ENCODE results near the gene TIAM1. TPM values are rescaled to one million over a fixed set of nuclear protein-coding genes. Genes with fewer than 3 reads are reported as not detected.
"Not testable (repeated sequence)": the region's sequence is repeated elsewhere in the genome, so short reads cannot be mapped to it uniquely, and the experiment has no call there.

The TIAM1 gene
- polyA plus RNA-seq, 5 donors = 45.8 to 54.2 (median 48.8) TPM

DNA sequence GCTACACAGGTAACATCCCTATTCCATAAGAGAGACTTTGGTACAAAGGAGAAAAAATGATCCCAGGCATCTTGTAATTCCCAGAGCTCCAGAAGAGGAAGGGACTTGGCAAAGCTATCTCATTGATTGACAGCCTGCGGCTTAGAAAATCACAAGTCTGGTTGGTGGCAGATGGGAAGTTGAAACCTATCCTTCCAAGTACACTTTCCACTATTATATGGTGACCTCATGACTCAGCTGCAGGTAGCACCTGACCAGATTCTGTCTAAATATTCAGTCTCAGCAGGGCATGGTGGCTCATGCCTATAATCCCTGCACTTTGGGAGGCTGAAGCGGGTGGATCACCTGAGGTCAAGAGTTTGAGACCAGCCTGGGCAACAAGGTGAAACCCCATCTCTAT, 89.9 kb downstream of the TIAM1 start:
- no peak for DNase-seq

DNA sequence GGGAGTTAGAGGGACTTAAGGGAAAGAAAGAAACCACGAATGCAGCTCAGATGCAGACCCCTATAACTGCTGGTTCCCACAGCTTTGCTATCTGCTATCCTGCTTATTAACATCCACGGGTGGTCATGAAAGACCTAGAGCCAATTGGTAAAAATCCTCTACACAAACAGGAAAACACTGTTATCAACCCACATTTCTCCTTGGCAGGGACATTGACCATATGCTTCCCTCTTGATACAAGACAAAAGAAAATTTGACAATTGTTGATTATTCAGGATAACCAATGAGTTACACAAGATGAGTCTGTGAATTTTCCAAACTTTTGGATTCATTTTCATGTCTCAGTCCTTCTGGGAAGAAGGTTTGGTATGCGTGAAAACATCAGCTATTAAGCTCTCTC, 90.4 kb downstream of the TIAM1 start:
- no peak for DNase-seq

DNA sequence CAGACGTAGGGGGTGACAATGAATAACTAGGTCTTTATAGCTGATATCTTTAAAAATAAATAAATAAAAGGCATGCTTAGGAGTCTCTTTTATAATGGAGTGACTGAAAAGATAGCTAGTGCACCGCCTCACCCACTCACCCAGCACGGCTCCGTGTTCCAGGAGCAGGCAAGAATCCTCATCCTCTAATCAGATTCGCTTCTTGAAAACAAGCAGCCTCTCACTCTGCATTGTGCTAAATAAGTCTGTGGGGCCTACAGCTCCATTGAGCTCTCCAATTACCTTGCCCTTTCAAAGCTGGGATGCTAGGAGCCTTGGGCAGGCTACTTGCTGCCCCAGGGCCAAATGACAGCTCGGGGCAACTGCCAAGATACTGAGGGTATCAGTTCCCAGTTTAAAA, 91.5 kb downstream of the TIAM1 start:
- DNase-seq = no peak

DNA sequence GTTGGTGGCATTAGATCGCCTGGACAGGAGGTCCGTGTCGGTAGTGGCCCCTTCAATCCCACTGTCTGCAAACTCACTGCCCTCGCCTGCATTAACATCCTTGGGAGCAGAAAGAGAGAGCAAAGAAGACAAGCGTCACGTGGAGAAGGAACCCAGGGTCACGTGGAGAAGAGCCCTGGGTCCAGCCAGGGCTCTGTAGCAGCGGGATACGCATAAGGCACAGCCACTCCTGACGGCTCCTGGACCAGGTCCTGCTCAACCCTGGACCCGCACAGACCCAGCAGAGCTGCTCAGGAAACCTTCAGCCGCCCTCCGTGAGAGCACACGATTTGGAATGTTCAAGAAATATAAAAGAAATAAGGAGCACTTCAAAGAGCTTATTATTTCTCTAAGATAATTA, 92.0 kb downstream of the TIAM1 start:
- DNase-seq = no peak

DNA sequence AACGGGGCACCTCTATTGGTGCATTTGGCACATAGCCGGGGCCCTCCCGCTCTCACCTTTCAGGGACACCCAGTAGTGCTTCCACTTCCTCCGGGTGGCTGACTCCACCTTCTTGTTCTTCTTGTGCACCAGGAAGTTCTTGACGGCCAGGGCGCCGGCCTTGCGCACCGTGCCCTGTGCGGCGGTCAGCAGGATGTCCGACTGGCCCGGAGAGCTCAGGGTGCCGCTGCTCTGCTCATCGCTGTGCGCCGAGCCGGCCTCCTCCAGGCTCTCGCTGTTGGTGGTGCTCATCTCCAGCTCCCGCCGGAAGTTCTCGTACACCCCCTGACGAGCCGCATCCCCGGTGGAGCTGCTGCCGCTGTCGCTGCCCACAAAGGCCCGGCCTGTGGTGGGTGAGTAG, 92.4 kb downstream of the TIAM1 start:
- no peak for DNase-seq

DNA sequence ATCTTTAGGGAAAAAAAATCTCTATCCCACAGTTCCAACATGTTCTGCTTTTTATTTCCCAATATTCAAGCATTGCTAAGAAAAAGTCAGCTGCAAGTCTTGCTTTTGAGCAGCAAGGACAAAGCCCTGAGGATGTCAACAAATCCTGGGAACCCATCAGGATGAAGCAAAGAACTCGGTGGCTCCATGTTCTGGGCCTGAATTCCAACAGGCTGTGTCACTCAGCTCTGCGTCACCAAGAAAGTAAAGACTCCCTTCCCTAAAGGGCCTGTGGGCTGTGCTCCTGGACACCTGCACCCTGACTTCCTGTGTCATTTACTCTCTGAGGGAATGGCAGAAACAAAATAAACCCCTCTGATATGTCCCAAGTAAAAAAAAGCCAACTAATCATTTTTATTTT, 95.5 kb downstream of the TIAM1 start:
- no peak for DNase-seq

DNA sequence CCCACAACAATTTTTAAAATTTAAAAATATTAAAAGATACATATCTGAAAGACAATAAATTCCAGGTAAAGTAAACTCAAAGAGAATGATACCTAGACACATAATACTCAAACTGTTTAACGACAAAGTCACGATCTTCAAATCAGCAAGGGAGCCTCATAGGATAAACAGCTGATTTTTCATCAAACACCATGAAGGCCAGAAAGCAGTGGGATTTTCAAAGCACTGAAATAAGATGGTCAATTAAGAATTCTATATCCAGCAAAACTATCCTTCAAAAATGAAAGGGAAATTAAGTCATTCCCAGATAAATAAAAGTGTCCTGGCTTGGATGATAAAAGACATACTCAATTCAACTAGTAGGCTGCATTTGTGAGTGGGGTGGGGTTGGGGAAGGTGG, 100.5 kb downstream of the TIAM1 start:
- DNase-seq = no peak

DNA sequence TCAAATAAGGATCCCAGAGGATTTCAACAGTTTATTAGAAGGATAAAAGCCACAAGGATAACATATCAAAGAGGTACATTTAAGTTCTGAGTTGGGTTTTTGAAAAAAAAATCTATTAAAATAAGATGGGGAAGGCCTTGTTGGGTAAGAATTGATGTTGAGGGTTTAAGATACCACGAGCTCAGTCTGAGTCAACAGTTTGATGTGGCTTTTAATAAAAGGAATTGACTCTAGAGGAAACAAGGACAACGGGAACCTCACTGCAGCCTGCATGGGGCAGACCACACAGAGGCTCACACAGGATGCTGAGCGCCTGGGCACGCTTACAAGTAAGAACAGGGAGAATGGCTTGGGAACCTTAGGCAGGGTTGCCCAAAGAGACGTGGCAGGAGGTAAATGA, 107.5 kb downstream of the TIAM1 start:
- DNase-seq = no peak

DNA sequence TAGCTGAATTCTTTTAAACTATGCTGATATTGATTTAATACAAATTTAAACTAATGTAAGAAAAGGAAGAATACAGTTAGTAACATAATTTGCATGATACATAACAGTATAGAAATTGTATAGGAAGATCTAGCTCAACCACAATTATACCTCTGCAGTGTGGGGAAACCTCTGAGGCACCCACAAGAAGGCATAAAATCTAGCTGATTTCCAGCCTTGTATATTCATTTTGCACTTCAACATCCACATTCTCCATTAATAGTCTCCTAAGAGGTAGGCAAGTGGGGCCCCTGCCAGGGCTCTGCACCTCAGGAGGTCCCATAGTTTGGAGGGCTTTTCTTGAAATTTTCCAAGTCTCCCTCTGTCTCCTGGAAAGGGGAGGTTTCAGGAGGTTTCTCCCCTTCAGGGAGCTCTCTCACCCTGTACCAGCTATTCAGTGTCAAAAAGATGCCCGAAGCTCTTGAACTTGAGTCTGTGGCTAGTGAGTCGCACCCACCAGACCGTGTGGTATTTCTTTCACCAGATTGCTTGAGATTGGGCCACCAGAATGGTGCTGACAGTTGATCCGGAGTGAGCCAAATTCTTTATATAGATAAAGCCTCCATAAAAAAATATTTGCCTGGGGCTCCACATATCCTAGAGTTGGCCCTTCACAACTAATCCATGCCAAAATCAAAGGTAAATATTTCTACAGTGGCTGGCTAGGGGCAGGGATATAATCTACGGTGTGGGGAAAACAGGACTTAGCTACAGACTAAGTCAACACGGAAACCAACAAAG, 108.2 kb downstream of the TIAM1 start:
- DNase-seq = no peak

DNA sequence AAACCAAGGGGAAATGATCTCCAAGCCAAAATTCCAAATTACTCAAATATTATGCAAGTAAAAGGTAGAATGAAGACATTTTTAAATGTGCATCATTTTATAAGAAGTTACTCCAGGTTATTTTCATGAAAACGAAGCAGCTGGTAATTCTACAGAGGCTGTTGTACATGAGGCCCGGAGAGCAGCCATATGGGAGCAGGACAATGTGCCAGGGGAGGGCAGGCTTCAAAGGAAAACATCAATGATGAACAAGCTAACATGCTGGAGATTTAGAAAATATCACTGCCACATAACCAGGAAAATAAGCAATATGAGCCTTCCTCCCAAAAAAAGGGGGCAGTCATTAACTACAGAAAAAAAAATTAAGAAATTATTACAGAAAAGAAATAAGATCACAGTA, 109.1 kb downstream of the TIAM1 start:
- DNase-seq = no peak

DNA sequence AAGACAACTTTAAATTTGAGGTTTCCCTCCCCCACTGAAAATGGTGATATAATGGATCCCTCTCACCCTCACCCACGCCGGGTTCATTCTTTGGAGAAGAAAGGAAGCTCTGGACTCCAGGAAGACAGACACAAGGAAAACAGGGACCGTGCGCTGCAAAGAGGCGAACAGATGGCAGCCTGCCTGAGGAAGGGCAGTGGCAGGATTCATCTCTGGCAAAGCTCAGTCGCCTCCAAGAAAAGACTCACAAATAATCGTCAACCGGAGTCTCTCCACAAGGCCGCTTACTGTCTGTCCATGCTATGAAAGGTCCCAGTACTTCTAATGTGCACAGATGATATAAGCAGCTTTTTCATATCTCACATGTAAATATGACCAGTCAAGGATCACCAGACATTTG, 110.3 kb downstream of the TIAM1 start:
- no peak for DNase-seq

DNA sequence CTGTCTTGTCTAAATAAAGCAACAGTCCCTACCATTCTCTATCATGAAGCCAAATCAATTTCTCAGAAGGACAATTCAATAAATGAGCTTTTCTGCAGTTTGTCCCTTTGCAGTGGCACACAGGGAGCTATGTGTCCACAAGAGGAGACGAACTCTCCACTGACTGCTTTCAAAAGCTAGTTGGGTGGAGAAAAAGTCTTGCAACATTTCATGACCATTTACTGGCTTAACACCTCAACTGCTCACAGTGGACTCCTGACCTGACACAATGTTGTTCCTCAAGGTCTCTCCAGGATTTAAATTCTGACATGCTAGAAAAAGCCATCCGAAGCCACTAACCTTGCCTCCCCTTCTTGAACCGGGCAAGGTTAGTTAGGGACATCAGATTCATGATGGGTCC, 111.7 kb downstream of the TIAM1 start:
- DNase-seq = no peak

DNA sequence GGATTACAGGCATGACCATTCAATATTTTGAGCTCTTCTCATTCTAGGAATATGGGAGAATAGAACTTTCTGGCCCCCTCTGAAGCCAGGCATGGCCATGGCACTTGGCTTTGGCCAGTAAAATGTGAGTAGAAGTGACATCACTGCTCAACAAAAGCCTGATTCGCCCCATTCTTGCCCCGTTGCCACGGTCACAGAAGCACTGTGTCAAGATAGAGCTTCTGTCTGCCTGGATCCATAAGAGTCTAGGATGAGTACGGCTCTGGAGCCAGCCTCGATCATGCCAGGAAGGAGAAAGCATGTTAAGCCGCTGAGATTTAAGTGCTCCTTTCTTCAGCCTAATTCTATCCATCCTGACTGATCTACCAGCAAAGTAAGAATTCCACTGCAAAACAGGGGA, 113.1 kb downstream of the TIAM1 start:
- DNase-seq = no peak

DNA sequence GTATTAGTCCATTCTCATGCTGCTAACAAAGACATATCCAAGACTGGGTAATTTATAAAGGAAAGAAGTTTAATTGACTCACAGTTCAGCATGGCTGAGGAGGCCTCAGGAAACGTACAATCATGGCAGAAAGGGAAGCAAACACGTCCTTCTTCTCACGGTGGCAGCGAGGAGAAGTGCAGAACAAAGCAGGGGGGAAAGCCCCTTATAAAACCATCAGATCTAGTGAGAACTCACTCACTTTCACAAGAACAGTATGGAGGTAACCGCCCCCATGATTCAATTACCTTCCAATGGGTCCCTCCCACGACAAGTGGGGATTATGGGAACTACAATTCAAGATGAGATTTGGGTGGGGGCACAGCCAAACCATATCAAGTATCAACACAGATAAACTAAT, 115.3 kb downstream of the TIAM1 start:
- not testable (repeated sequence) for DNase-seq

DNA sequence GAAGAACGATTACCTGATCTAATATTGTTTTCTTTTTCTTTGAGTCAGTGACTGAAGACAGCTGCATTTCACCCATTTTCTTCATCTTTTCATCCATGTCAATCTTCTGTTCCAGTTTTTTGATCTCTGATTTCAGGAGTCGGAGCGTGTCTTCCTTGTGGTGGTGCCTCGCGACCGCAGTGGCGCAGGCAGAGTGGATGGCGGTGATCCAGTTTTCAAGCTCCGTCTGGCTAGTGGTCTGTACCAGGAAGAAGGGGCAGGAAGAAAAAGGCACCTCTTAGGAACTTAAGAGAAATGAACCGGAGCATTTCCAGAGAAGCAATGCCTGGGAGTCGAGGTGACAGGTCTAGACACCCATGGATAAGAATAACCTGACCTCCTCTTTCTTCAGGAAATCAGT, 118.3 kb downstream of the TIAM1 start:
- no peak for DNase-seq

DNA sequence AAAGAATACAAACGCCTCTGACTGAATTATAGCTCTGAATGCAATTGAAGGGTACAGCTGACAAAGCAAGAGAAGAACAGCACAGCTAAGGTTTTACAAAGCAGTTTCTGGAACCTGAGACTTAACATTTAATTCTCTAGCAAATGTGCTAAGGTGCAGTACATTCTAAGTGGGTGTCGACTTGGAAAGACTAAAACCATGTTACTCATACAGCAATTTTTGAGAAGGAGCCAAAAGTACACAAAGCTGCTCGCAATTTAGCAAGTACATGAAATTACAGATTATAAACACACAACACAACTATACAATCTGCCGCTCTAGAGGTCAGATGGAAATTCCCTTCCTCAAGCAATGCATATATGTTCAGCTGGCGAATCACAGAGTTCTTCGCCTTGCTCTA, 121.9 kb downstream of the TIAM1 start:
- no peak for DNase-seq

DNA sequence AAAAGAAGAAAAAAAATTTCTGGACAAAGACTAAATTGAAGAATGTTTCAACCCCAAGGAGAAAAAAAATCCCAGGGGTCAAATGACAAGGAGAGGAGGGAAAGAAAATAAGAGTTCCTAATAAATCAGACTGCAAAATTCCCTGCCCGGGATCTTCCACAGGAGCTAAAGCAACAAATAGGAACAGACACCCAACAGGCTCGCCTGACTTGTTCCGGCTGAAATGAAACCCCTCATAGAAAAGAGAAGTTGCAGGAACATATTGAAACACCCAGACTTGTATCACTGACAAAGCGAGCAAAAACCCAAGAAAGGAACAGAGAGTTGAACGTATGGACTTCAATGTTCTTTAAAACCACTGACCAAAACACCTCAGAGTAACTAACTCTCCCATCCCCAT, 123.0 kb downstream of the TIAM1 start:
- DNase-seq = no peak

DNA sequence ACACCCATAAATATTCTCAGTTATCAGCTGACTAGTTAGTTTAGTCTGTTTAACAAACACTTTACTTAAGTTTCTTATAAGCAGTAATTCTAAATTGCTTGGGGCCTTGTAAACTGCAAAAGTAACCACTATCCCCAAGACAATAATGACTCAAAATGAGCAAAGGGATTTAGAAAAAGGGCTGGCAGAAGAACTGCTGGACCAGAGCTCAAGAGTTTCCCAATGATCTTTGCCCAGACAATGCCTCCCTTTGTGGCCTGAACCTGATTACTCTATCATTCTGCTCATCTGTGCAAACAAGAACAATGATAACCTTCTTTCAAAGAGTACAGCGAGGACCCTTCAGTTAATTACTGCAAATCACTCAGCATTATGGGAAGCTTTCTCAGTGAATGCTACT, 123.5 kb downstream of the TIAM1 start:
- no peak for DNase-seq

DNA sequence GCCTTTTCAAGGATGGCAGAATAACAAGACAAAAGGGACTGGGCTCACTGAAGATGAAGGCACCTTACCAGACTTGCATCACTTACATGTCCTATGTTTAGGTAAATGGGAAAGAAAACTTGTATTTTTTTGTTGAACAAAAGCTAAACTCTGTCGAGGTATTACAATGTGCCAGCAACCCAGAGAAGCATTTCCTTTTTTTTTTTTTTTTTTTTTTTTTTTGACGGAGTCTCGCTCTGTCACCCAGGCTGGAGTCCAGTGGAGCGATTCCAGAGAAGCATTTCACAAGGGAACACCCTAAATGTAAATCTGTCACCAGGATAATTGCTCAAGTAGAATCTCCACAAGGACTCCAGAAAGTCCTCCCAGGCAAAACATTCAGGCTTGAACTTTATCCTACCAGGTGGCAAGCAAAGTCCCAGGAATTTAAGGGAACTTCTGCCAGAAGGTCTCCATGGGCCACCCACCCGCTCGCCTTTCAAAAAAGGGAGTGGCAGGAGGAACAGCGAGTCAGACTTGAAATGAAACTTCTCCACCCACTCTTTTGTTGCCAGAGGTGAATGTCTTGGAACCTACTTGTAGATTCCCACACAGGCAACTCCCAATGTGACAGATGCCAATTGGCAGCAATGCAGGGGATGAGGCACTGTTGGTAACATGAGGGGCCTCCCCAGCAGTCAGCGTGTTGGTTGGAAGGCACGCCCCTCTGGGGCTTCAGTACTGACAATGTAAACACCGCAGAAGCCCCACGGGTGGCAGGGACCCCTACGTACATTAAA, 125.0 kb downstream of the TIAM1 start:
- DNase-seq = no peak

DNA sequence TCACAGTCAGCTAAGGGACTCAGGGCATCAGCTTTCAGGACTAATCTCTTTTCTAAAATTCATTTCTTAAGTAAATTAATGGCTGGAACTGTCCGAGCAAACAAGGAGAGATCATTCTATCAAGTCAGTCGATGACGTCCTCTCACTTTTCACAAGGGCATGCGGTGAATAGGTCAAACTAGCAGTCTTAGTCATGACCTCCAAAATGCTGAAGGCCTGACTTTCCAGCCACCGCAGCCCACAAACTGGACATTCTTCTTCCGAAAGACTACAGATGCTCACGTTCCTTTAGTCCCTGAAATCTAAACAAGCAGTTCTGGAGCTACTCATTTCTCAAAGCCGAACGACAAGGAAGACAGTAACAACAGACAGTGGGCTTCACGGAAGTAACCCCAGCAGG, 127.9 kb downstream of the TIAM1 start:
- DNase-seq = no peak

DNA sequence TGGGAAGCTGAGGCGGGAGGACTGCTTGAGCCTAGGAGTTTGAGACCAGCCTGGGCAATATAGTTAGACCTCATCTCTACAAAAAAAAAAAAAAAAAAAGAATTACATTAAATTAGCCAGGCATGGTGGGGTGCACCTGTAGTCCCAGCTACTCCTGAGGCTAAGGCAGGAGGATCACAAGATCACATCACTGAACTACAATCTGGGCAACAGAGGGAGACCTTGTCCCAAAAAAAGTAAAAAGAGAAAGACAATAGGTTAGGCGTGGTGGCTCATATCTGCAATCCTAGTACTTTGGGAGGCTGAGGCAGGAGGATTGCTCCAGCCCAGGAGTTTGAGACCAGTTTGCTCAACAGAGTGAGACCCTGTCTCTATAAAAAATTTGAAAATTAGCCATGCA, 130.3 kb downstream of the TIAM1 start:
- DNase-seq = no peak

DNA sequence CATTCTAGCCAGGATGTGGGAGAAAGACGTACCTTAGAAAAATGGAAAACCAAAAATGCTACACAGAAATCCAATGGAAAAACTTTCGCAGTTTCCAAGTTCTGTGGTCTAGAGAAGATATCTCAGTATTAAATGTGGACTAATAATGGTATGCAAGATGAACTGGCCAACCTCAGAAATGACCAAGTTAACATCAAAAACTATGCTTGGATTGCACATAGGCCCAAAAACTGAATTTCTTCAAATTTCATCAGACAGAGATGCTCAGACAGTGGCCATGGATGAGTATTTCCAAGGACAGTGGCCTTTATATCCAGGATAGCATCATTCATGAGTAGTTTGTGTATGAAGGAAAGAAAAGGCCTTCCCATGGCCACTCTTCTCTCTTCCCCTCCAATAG, 132.2 kb downstream of the TIAM1 start:
- no peak for DNase-seq

DNA sequence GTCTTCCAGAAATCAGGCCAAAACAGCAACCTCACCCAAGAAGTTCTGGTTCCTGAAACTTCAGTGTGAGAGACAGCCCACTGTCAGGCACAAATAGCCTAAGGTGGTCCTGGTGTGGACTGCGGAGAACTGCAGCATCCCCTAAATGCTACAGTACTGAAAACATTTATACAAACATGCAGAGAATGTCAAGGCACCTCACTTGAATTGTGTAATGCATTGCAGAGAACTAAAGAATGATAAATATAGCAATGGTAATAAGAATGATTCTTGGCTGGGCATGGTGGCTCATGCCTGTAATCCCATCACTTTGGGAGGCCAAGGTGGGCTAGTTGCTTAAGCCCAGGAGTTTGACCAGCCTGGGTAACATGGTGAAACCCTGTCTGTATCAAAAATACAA, 138.6 kb downstream of the TIAM1 start:
- no peak for DNase-seq

DNA sequence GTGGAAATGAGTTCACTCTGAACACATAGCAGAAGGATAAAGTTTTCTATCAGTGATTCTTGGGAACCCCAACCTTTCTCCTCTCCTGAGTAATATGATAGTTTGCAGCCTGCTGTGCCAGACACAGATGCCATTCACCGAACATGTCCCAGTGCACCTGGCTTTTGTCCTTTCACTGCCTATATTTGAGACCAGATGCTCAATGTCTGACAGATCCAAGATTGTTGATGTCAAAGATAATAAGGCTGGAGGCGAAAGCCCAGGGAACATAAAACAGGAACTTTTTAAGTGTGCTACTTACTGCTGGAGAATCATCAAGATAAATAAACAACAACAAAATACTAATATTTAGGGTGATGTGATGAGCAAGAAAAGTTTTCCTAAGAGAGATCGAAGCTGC, 139.3 kb downstream of the TIAM1 start:
- DNase-seq = no peak

Measured in right lung (tissue), 5 donors.